LNCAP (cell line): ENCODE data around the gene PSME1.

Source experiments
- TF ChIP-seq, protein P1 (sequence below): fragments of 450-650 bp; IDR thresholded peaks from 2 replicates; pipeline ENCODE4 v1.5.1; 2017; ENCODE audit warnings: mild to moderate bottlenecking

Gene PSME1

DNA sequence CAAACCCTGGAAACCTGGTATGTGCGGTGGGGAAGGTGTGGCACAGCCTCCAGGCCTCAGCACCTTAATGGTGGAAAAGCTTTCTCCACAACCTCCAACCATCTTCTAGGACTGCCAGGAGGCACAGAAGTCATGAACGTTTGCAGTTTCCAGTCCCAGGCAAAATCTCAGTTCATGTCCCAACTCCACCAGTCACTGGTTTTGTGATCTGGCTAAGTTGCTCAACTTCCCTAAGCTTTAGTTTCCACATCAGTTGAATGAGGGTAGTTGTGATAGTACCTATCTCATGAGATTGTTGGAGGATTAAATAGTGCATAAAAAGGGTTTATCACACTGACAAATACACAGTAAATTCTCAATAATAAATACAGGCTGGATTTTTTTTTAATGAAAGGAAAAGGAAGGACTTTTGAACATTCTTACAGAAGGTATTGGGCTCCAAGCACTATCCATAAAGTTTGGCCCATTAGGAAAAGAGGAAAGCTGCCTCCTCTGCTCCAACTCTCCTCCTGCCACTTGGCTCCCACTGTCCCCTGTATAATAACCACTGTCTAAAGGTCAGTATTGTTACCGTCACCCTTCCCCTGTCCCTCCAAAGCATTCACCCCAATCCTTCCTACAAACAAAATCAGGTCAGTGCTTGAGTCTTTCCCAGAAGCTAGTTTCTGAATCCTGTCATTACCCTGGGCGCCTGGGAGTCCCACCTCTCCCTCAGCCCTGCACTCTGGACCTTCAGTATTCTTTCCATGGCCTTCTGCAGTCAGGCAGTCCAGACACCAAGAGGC, 35.6 kb upstream of the PSME1 start:
- TF ChIP-seq, protein P1, sequence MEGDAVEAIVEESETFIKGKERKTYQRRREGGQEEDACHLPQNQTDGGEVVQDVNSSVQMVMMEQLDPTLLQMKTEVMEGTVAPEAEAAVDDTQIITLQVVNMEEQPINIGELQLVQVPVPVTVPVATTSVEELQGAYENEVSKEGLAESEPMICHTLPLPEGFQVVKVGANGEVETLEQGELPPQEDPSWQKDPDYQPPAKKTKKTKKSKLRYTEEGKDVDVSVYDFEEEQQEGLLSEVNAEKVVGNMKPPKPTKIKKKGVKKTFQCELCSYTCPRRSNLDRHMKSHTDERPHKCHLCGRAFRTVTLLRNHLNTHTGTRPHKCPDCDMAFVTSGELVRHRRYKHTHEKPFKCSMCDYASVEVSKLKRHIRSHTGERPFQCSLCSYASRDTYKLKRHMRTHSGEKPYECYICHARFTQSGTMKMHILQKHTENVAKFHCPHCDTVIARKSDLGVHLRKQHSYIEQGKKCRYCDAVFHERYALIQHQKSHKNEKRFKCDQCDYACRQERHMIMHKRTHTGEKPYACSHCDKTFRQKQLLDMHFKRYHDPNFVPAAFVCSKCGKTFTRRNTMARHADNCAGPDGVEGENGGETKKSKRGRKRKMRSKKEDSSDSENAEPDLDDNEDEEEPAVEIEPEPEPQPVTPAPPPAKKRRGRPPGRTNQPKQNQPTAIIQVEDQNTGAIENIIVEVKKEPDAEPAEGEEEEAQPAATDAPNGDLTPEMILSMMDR = no peak

GRCh38 chr14:24100982-24101494, 35.0 kb upstream of the PSME1 start:
- TF ChIP-seq, protein P1 = no peak

DNA sequence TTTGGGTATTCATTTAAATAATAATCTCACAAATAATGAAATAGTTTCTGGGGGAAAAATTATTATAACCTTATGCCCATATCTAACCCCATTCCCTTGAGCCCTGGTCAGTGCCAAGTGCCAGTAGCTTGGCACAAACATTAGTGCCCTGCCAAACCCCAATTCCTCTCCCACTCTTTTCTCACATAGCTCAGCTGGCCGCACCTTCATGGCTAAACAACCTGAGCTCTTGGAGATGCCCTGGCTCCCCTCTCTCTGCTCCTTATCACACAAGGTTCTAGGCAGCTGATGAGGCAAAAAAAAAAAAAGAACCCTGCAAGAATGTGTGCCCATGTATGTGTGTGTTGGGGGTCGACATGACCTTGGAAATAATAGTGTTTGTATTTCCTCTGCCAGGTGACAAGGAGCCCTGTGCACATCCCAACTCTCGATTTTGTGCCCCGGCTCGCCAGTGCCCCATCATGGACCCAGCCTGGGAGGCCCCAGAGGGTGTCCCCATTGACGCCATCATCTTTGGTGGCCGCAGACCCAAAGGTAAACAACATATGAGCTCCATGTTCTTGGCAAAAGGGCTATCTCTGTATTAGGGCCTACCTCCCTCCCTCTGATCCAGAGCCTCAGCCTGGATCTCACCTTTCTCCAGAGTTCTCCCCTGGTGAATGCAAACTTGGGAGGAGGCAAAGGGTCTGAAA, 33.5 kb upstream of the PSME1 start:
- TF ChIP-seq, protein P1 = no peak

GRCh38 chr14:24103451-24103850, 32.5 kb upstream of the PSME1 start:
- TF ChIP-seq, protein P1 = no peak

- TF ChIP-seq, protein P1 = no peak
Measured at GRCh38 chr14:24106672-24107271, 29.2 kb upstream of the PSME1 start.

DNA sequence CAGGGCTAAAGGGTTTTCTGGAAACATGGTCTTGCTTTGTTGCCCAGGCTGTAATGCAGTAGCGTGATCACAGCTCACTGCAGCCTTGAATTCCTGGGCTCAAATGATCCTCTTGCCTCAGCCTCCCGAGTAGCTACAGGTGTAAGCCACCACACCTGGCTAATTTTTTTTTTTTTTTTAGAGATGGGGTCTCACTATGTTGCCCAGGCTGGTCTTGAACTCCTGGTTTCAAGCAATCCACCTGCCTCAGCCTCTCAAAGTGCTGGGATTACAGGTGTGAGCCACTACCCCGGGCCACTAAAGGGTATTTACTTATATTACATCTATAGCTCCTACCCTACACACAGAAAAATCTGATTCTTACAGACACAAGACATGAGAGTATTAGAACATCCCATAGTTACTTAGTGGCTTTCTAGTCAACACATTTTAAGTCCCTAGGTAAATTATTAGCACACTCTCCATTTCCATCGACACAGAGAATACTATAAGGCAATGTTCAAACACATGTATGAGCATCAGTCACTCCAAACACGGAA, 27.6 kb upstream of the PSME1 start:
- TF ChIP-seq, protein P1 = no peak

- TF ChIP-seq, protein P1 = no peak
Measured at GRCh38 chr14:24110060-24110459, 25.9 kb upstream of the PSME1 start.
